Subcutaneous abdominal adipose tissue (tissue), 5 donors: Measurements from ENCODE around the gene IL1RAPL1.

ENCODE experiments used
- H3K27ac ChIP-seq: one replicate; pipeline ENCODE4 v1.7.0; 2013; ENCODE audit warnings: low read depth, mild to moderate bottlenecking, inconsistent platforms, low read length, moderate library complexity
- H3K27me3 ChIP-seq, 5 donors: one replicate each; pipeline ENCODE4 v1.7.0; 2013; ENCODE audit warnings: low read length in 5 of 5, inconsistent platforms in 1 of 5; ENCODE audit not compliant: control insufficient read depth in 5 of 5, insufficient read depth in 4 of 5
- H3K36me3 ChIP-seq, 5 donors: one replicate each; pipeline ENCODE4 v1.7.0; 2013; ENCODE audit warnings: low read length in 5 of 5; ENCODE audit not compliant: control insufficient read depth in 5 of 5, insufficient read depth in 5 of 5
- H3K4me1 ChIP-seq, 5 donors: one replicate each; pipeline ENCODE4 v1.7.0; 2013; ENCODE audit warnings: low read length in 5 of 5, mild to moderate bottlenecking in 3 of 5, moderate library complexity in 1 of 5; ENCODE audit not compliant: control insufficient read depth in 5 of 5, insufficient read depth in 5 of 5
- H3K4me3 ChIP-seq, 5 donors: one replicate each; pipeline ENCODE4 v1.7.0; 2013; ENCODE audit warnings: low read length in 5 of 5, low read depth in 1 of 5
- H3K9ac ChIP-seq, 5 donors: one replicate each; pipeline ENCODE4 v1.7.0; 2013; ENCODE audit warnings: low read length in 5 of 5, mild to moderate bottlenecking in 4 of 5, moderate library complexity in 3 of 5
- H3K9me3 ChIP-seq, 5 donors: one replicate each; pipeline ENCODE4 v1.7.0; 2013; ENCODE audit warnings: low read length in 5 of 5; ENCODE audit not compliant: control insufficient read depth in 5 of 5
- donor health status: healthy.
- donor health status: healthy.
- donor health status: healthy.
- donor health status: healthy.
- donor health status: healthy.

The IL1RAPL1 gene

GRCh38 chrX:29728639-29729038, 1141.4 kb downstream of the IL1RAPL1 start:
- Histone ChIP-seq H3K4me1 (no peaks in the 10 kb centered on the region), H3K36me3 (no peaks in the 10 kb centered on the region), H3K9ac (no peak overlapping the region), H3K27me3 (peaks cover 0 to 4% (median 2%) of the 10 kb centered on the region in 5 donors), H3K27ac (no peak overlapping the region), H3K4me3 (no peak overlapping the region), H3K9me3 (no peaks in the 10 kb centered on the region)

GRCh38 chrX:29744966-29745365, 1157.7 kb downstream of the IL1RAPL1 start:
- no peaks in the 10 kb centered on the region for H3K4me1 ChIP-seq
- no peak overlapping the region for H3K27ac ChIP-seq
- no peak overlapping the region for H3K9ac ChIP-seq
- H3K36me3 ChIP-seq: no peaks in the 10 kb centered on the region
- no peak overlapping the region for H3K4me3 ChIP-seq
- no peaks in the 10 kb centered on the region for H3K27me3 ChIP-seq
- no peaks in the 10 kb centered on the region for H3K9me3 ChIP-seq

DNA sequence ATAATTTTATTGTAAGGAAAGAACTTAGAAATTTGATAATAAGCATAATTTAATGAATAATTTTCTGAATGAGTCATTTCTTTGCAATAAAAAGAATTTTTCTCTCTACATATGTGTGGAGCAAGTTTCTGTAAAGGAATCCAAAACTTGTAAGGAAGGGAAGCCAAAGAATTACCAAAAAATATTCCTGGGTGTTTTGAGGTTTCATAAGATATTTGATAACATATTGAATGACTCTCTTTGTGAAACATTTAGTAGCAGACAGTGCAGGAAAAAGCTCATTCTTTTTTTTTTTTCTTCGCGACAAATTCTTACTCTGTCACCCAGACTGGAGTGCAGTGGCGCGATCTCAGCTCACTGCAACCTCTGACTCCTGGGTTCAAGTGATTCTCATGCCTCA, 1159.1 kb downstream of the IL1RAPL1 start:
- no peaks in the 10 kb centered on the region for H3K27me3 ChIP-seq
- H3K36me3 ChIP-seq: no peaks in the 10 kb centered on the region
- H3K9ac ChIP-seq: no peak overlapping the region
- H3K4me3 ChIP-seq: no peak overlapping the region
- no peaks in the 10 kb centered on the region for H3K9me3 ChIP-seq
- H3K27ac ChIP-seq: no peak overlapping the region
- no peaks in the 10 kb centered on the region for H3K4me1 ChIP-seq

DNA sequence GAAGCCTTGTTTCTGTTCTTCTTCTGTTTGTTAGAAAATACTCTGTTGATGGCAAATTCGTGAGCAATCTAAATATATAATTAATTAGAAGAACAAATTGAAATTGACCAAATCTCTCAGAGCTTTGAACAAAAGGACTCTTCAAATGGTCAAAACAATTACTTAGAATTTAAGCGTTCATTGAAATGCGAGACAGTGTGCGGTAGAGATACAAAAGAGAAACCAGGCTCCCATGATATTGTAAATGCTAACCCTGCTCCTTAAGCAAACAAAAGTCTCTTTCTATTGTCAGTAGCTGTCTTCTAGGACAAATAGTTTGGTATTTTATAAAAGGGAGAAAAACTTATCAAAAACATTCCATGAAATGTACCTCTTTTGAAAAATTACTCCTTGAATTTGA, 1174.8 kb downstream of the IL1RAPL1 start:
- no peak overlapping the region for H3K27ac ChIP-seq
- H3K9me3 ChIP-seq: no peaks in the 10 kb centered on the region
- H3K9ac ChIP-seq: no peak overlapping the region
- H3K36me3 ChIP-seq: no peaks in the 10 kb centered on the region
- H3K4me1 ChIP-seq: no peaks in the 10 kb centered on the region
- no peak overlapping the region for H3K4me3 ChIP-seq
- no peaks in the 10 kb centered on the region for H3K27me3 ChIP-seq

GRCh38 chrX:29775890-29776289, 1188.6 kb downstream of the IL1RAPL1 start:
- Histone ChIP-seq H3K36me3 (no peaks in the 10 kb centered on the region), H3K27me3 (peaks cover 0 to 4% (median 0%) of the 10 kb centered on the region in 5 donors), H3K9me3 (peaks cover 0 to 2% (median 0%) of the 10 kb centered on the region in 5 donors), H3K4me3 (no peak overlapping the region), H3K9ac (no peak overlapping the region), H3K4me1 (no peaks in the 10 kb centered on the region), H3K27ac (no peak overlapping the region)

- Histone ChIP-seq H3K4me3 (no peak overlapping the region), H3K9me3 (no peaks in the 10 kb centered on the region), H3K4me1 (peaks cover 0 to 5% (median 0%) of the 10 kb centered on the region in 5 donors), H3K27ac (no peak overlapping the region), H3K27me3 (no peaks in the 10 kb centered on the region), H3K36me3 (no peaks in the 10 kb centered on the region), H3K9ac (no peak overlapping the region)
Observed at GRCh38 chrX:29787656-29788055, 1200.4 kb downstream of the IL1RAPL1 start.

- no peaks in the 10 kb centered on the region for H3K27me3 ChIP-seq
- no peaks in the 10 kb centered on the region for H3K9me3 ChIP-seq
- peaks cover 0 to 5% (median 0%) of the 10 kb centered on the region in 5 donors for H3K4me1 ChIP-seq
- no peak overlapping the region for H3K9ac ChIP-seq
- no peak overlapping the region for H3K27ac ChIP-seq
- no peak overlapping the region for H3K4me3 ChIP-seq
- H3K36me3 ChIP-seq: no peaks in the 10 kb centered on the region
Observed at GRCh38 chrX:29788991-29789699, 1201.9 kb downstream of the IL1RAPL1 start.

DNA sequence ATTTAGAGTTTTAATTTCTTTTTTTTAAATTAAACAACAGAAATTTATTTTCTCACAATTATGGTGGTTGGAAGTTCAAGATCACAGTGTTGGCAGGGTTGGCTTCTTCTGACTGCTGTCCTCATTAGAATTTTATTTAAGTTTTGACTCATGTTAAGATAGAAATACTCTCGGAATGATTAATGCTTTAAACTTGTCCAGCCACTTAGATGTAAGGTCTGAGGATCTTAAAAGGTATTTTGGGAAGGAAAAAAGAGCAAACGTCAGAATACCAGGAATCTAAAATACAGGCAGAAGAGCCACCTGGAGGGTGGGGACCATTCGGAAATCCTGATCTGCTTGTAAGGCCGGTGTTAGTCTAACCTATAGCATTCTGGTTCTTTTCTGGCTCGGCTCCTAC, 1205.1 kb downstream of the IL1RAPL1 start:
- no peaks in the 10 kb centered on the region for H3K27me3 ChIP-seq
- no peak overlapping the region for H3K9ac ChIP-seq
- H3K4me1 ChIP-seq: peaks cover 0 to 5% (median 0%) of the 10 kb centered on the region in 5 donors
- no peaks in the 10 kb centered on the region for H3K36me3 ChIP-seq
- H3K27ac ChIP-seq: no peak overlapping the region
- no peak overlapping the region for H3K4me3 ChIP-seq
- H3K9me3 ChIP-seq: no peaks in the 10 kb centered on the region

DNA sequence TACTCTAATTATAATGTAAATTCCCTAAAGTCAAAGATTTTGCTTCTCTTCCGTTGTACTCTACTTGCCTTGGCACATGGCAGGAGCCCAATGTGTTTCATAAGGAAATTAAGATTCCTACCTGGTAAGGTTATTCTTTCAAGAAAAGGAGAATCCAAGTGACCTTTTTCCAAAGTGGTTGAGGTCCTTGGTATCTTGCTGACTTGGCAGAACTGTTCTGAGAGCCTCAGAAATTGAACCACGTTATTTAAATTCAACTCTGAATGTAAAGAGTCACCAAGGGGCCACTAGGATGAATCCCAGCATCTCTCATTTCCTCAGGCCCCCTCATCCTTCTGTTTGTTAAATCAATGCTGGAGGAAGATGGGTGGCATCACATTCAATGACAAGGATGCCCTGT, 1209.9 kb downstream of the IL1RAPL1 start:
- no peak overlapping the region for H3K4me3 ChIP-seq
- H3K36me3 ChIP-seq: no peaks in the 10 kb centered on the region
- no peak overlapping the region for H3K27ac ChIP-seq
- H3K9me3 ChIP-seq: no peaks in the 10 kb centered on the region
- H3K4me1 ChIP-seq: no peaks in the 10 kb centered on the region
- H3K9ac ChIP-seq: no peak overlapping the region
- H3K27me3 ChIP-seq: no peaks in the 10 kb centered on the region

DNA sequence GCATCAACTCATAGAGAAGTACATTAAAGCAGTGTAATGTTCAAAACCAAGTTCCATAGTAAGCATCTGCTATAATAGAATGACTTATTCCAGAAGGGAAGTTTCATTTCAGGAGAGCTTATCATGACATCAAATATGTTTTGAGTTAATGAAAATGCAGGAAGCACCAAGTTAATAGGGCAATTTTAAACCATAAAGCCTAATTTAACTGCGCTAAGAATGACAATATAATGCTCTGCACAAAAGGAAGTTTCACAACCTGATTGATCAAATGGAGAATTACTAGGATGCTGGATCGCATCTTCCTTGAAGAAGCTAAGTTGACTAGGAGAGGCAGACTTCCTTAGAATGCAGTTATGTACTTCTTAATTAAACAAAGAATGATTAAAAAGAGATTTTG, 1211.2 kb downstream of the IL1RAPL1 start:
- Histone ChIP-seq H3K27me3 (no peaks in the 10 kb centered on the region), H3K27ac (no peak overlapping the region)

More for the DNA sequence above, 1211.2 kb downstream of the IL1RAPL1 start:
- Histone ChIP-seq H3K4me1 (no peaks in the 10 kb centered on the region), H3K9ac (no peak overlapping the region), H3K4me3 (no peak overlapping the region), H3K36me3 (no peaks in the 10 kb centered on the region), H3K9me3 (no peaks in the 10 kb centered on the region)
